GM12891 (cell line): ENCODE measurements around the gene JOSD1.

Source experiments
- PAX5 ChIP-seq: IDR thresholded peaks from 2 replicates; pipeline ENCODE4 v1.6.1; 2011; ENCODE audit warnings: low read length, moderate library complexity, mild to moderate bottlenecking; ENCODE audit not compliant: insufficient read depth, severe bottlenecking
- POLR2A ChIP-seq: IDR thresholded peaks from 2 replicates; pipeline ENCODE4 v1.6.1; 2011; ENCODE audit warnings: low read depth, low read length, control low read depth
- POLR2AphosphoS5 ChIP-seq: IDR thresholded peaks from 2 replicates; pipeline ENCODE4 v1.6.1; 2011; ENCODE audit warnings: low read depth, low read length, control low read depth

DNA sequence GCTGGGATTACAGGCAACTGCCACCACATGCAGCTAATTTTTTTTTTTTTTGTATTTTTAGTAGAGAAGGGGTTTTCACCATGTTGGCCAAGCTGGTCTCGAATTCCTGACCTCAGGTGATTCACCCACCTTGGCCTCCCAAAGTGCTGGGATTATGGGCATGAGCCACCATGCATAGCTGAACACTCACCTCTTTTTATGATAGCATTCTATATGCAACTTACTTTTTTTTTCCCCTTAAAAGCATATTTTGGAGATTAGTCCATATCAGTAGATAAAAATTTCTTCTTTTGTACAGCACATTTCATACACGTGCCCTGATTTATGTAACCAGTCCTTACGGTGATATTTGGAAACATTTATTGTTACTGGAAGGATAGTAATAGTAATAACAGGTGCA, 19.6 kb upstream of the JOSD1 start:
- TF ChIP-seq POLR2A = no peak
- no peak for TF ChIP-seq POLR2AphosphoS5
- TF ChIP-seq PAX5 = no peak
